PC-3 (cell line): ENCODE data around the gene SH2D3C. TPM values are rescaled to one million over a fixed set of nuclear protein-coding genes. Genes with fewer than 3 reads are reported as not detected.
A peak's percentile ranks its signal among the peaks of the same experiment; 100 is the strongest.

Experiments
- ATAC-seq: fragments of 200-7000 bp; cut with Tn5 transposase; 2 replicates; pipeline ENCODE4 v1.9.1; 2020; ENCODE audit warnings: mild to moderate bottlenecking, moderate library complexity
- BruUV-seq: library from RNA; stranded (reverse); fragments of 400-500 nt; replicated peaks from 2 replicates; lab custom pipeline; 2021; lab: Mats Ljungman, UMichigan
- CTCF ChIA-PET: fragments of 300-600 bp; sonication (Branson Sonifier 250); formaldehyde crosslinking; loops from one replicate; lab custom pipeline; 2022; ENCODE audit warnings: antibody characterized with exemption; lab: Charles Lee
- POLR2A ChIA-PET: fragments of 300-600 bp; sonication (Branson Sonifier 250); formaldehyde crosslinking; loops from one replicate; lab custom pipeline; 2022; ENCODE audit warnings: antibody characterized with exemption; ENCODE audit not compliant: unreplicated experiment; lab: Charles Lee
- DNase-seq: peaks from one replicate; pipeline ENCODE4 v3.0.0-alpha.2; 2015
- H2AFZ ChIP-seq: fragments of 300-600 bp; sonication (generic); 2 replicates; pipeline ENCODE4 v1.6.0; 2016; ENCODE audit warnings: antibody characterized with exemption, low read length
- H3F3A ChIP-seq: fragments of 300-600 bp; sonication (generic); one replicate; pipeline ENCODE4 v1.6.0; 2017; ENCODE audit warnings: antibody characterized with exemption, low read length, control low read depth, mild to moderate bottlenecking; ENCODE audit not compliant: unreplicated experiment
- H3K27ac ChIP-seq: fragments of 300-600 bp; sonication (generic); 2 replicates; pipeline ENCODE4 v1.5.1; 2016; ENCODE audit warnings: mild to moderate bottlenecking, low read length
- H3K27me3 ChIP-seq: fragments of 300-600 bp; sonication (generic); 2 replicates; pipeline ENCODE4 v1.6.1; 2016; ENCODE audit warnings: low read length, mixed read lengths
- H3K36me3 ChIP-seq: fragments of 300-600 bp; sonication (generic); 2 replicates; pipeline ENCODE4 v1.6.1; 2016; ENCODE audit warnings: low read depth, mixed run types, low read length, mixed read lengths
- H3K4me1 ChIP-seq: fragments of 300-600 bp; sonication (generic); 2 replicates; pipeline ENCODE4 v1.5.1; 2016; ENCODE audit warnings: low read length; ENCODE audit not compliant: insufficient read depth
- H3K4me2 ChIP-seq: fragments of 300-600 bp; sonication (generic); 2 replicates; pipeline ENCODE4 v1.6.0; 2016; ENCODE audit warnings: low read length
- H3K4me3 ChIP-seq: fragments of 300-600 bp; sonication (generic); 2 replicates; pipeline ENCODE4 v1.5.1; 2016; ENCODE audit warnings: mild to moderate bottlenecking, low read length, mixed read lengths
- H3K79me2 ChIP-seq: fragments of 300-600 bp; sonication (generic); 2 replicates; pipeline ENCODE4 v1.6.1; 2017; ENCODE audit warnings: low read length, mixed read lengths
- H3K9ac ChIP-seq: fragments of 300-600 bp; sonication (generic); 2 replicates; pipeline ENCODE4 v1.6.0; 2016; ENCODE audit warnings: mild to moderate bottlenecking, low read length
- H3K9me2 ChIP-seq: fragments of 300-600 bp; sonication (generic); replicated peaks from 2 replicates; pipeline ENCODE4 v1.6.1; 2016; ENCODE audit warnings: mixed run types, low read length, mixed read lengths
- H3K9me3 ChIP-seq: fragments of 300-600 bp; sonication (generic); 2 replicates; pipeline ENCODE4 v1.6.1; 2016; ENCODE audit warnings: low read length, mixed read lengths
- H4K20me1 ChIP-seq: fragments of 300-600 bp; sonication (generic); 2 replicates; pipeline ENCODE4 v1.6.1; 2016; ENCODE audit warnings: low read length, mixed read lengths
- CTCF ChIP-seq: fragments of 300-600 bp; sonication (generic); conservative IDR thresholded peaks from 2 replicates; pipeline ENCODE4 v1.5.1; 2017; ENCODE audit warnings: antibody characterized with exemption, low read depth, mild to moderate bottlenecking, low read length
- EZH2 ChIP-seq: fragments of 300-600 bp; sonication (generic); IDR thresholded peaks from one replicate; pipeline ENCODE4 v1.6.1; 2017; ENCODE audit warnings: antibody characterized with exemption, mild to moderate bottlenecking, low read length; ENCODE audit not compliant: unreplicated experiment
- EZH2phosphoT487 ChIP-seq: fragments of 300-600 bp; sonication (generic); IDR thresholded peaks from 2 replicates; pipeline ENCODE4 v1.6.1; 2018; ENCODE audit warnings: mild to moderate bottlenecking, antibody characterized with exemption, low read length, borderline replicate concordance
- intact Hi-C: fragments of 100-400 bp; cut with micrococcal nuclease; formaldehyde crosslinking; loops from 2 replicates; pipeline ENCODE4 v1.9.0; 2023
- total RNA-seq: library from RNA; depleted of rRNA; stranded (reverse); fragments of >200 nt; gene quantifications from 2 replicates; pipeline ENCODE4 v1.2.3, GENCODE V29; 2014

Gene SH2D3C
- total RNA-seq, 1 experiment from 2014 or later = 0.26 TPM

GRCh38 chr9:127722055-127722745 lies 56.3 kb downstream of the SH2D3C start:
- H3K9me3 ChIP-seq = no peaks in the 10 kb centered on the region
- no TSS peak for BruUV-seq
- H3K79me2 ChIP-seq = no peaks in the 10 kb centered on the region
- ChIA-PET POLR2A (no interaction called here), CTCF (interaction anchor here (1.0 kb wide), 1 partner anchor 13 kb away, joined by 5 read pairs; the partner anchor contains the start of gene TOR2A)
- TF ChIP-seq EZH2phosphoT487 = no peak
- TF ChIP-seq EZH2 = no peak
- no peak for TF ChIP-seq CTCF
- peak overlapping the region; percentile 57 for H3K27ac ChIP-seq
- peak overlapping the region; percentile 67 for H3K4me2 ChIP-seq
- no peaks in the 10 kb centered on the region for H3K9me2 ChIP-seq
- H3K36me3 ChIP-seq = no peaks in the 10 kb centered on the region
- H3K4me1 ChIP-seq = peaks cover 26% of the 10 kb centered on the region
- no peaks in the 10 kb centered on the region for H4K20me1 ChIP-seq
- H3F3A ChIP-seq = no peaks in the 10 kb centered on the region
- H3K4me3 ChIP-seq = no peak overlapping the region
- intact Hi-C loops = no loop called here
- no peak for ATAC-seq
- H3K27me3 ChIP-seq = no peaks in the 10 kb centered on the region
- DNase-seq = no peak
- no peak overlapping the region for H3K9ac ChIP-seq
- no peak overlapping the region for H2AFZ ChIP-seq

GRCh38 chr9:127721391-127721821 lies 57.1 kb downstream of the SH2D3C start:
- Histone ChIP-seq H3K9me3 (no peaks in the 10 kb centered on the region), H3K27me3 (no peaks in the 10 kb centered on the region), H3K9ac (no peak overlapping the region; the same call in 1 of the 2 replicates), H4K20me1 (no peaks in the 10 kb centered on the region), H3K4me3 (peak overlapping the region; percentile 19; the same call in 1 of the 2 replicates), H3K36me3 (no peaks in the 10 kb centered on the region), H3K9me2 (no peaks in the 10 kb centered on the region), H2AFZ (0 out of 2 replicates have a peak overlapping the region, but pooled peaks have one; percentile 48), H3K4me1 (peaks cover 26% of the 10 kb centered on the region), H3F3A (no peaks in the 10 kb centered on the region), H3K4me2 (peak overlapping the region; percentile 67), H3K79me2 (no peaks in the 10 kb centered on the region), H3K27ac (peak overlapping the region; percentile 77)
- peak; percentile 86 for DNase-seq
- BruUV-seq = no TSS peak
- POLR2A ChIA-PET = interaction anchor here (0.5 to 0.7 kb wide), 2 partner anchors 14 to 152 kb away, joined by 6 to 21 read pairs; partner anchors contain the start of gene TOR2A
- CTCF ChIA-PET = interaction anchor here (0.6 to 1.0 kb wide), 2 partner anchors 13 to 75 kb away, joined by 5 read pairs; partner anchors contain the start of gene TOR2A
- peak; percentile 86 for ATAC-seq
- intact Hi-C loops = no loop called here
- TF ChIP-seq EZH2phosphoT487 (no peak), CTCF (peak; percentile 16; the same call in 1 of the 2 replicates)

GRCh38 chr9:127720865-127721227 lies 57.6 kb downstream of the SH2D3C start:
- H3K4me3 ChIP-seq = peak overlapping the region; percentile 19; the same call in 1 of the 2 replicates
- no peaks in the 10 kb centered on the region for H3K9me3 ChIP-seq
- peak; percentile 1; the same call in 1 of the 2 replicates for ATAC-seq
- ChIA-PET CTCF (interaction anchor here (0.6 kb wide), 1 partner anchor 75 kb away, joined by 5 read pairs; no protein-coding TSS in a partner anchor), POLR2A (no interaction called here)
- no peaks in the 10 kb centered on the region for H3F3A ChIP-seq
- intact Hi-C loops = no loop called here
- H4K20me1 ChIP-seq = no peaks in the 10 kb centered on the region
- no peak overlapping the region; the same call in 1 of the 2 replicates for H3K9ac ChIP-seq
- no peak for TF ChIP-seq EZH2phosphoT487
- TF ChIP-seq EZH2 = no peak
- TF ChIP-seq CTCF = no peak
- no peaks in the 10 kb centered on the region for H3K27me3 ChIP-seq
- no TSS peak for BruUV-seq
- H3K79me2 ChIP-seq = no peaks in the 10 kb centered on the region
- peak; percentile 17 for DNase-seq
- peak overlapping the region; percentile 66 for H3K4me2 ChIP-seq
- 0 out of 2 replicates have a peak overlapping the region, but pooled peaks have one; percentile 40 for H2AFZ ChIP-seq
- H3K27ac ChIP-seq = peak overlapping the region; percentile 77
- H3K4me1 ChIP-seq = peaks cover 26% of the 10 kb centered on the region
- no peaks in the 10 kb centered on the region for H3K9me2 ChIP-seq
- H3K36me3 ChIP-seq = no peaks in the 10 kb centered on the region
